Kidney epithelial cell (primary cell): ENCODE measurements around the gene GRM7. TPM values are rescaled to one million over a fixed set of nuclear protein-coding genes. Genes with fewer than 3 reads are reported as not detected.
A peak's percentile ranks its signal among the peaks of the same experiment; 100 is the strongest.

ENCODE experiments used
- DNase-seq: peaks from one replicate; pipeline ENCODE4 v3.0.0-alpha.2; 2010; ENCODE audit warnings: low read depth
- H3K27me3 ChIP-seq: 2 replicates; pipeline ENCODE4 v1.6.0; 2011; ENCODE audit warnings: low read length; ENCODE audit not compliant: control insufficient read depth, insufficient read depth
- H3K36me3 ChIP-seq: 2 replicates; pipeline ENCODE4 v1.5.1; 2011; ENCODE audit warnings: low read length; ENCODE audit not compliant: control insufficient read depth, insufficient read depth
- H3K4me3 ChIP-seq: 2 replicates; pipeline ENCODE4 v1.5.1; 2011; ENCODE audit warnings: low read depth, mild to moderate bottlenecking, control low read depth, low read length
- CTCF ChIP-seq: IDR thresholded peaks from 2 replicates; pipeline ENCODE4 v1.5.1; 2011; ENCODE audit warnings: mild to moderate bottlenecking, moderate library complexity, low read length, control low read depth, inconsistent platforms; ENCODE audit not compliant: insufficient read depth, poor library complexity, severe bottlenecking
- total RNA-seq: library from RNA; depleted of rRNA; stranded (reverse); fragments of >200 nt; gene quantifications from 2 replicates; pipeline ENCODE4 v1.2.3, GENCODE V29; 2015

GRM7 gene
- total RNA-seq, 1 donor from 2014 or later = 0.17 TPM

DNA sequence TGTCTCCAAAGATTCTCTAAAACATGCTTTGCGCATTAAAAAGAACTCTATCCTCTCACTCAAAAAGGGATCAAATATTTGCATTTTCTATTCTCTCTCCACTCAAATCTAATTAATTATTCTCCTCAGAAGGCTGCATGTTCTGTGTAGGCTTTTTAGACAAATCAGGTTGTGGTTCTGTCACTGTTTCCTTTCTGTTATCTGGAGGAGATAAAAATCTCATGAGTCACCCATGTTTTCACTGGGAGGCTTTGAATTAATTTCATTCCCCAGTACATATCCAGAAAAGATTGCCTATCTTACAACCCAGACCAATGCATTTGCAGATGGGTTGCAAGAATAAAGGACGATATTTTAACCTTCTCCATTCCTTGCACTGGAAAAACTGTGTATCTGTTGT is 446.5 kb downstream of the GRM7 start:
- no peak for TF ChIP-seq CTCF
- no peak overlapping the region for H3K4me3 ChIP-seq
- H3K27me3 ChIP-seq = no peaks in the 10 kb centered on the region
- H3K36me3 ChIP-seq = no peaks in the 10 kb centered on the region
- no peak for DNase-seq

GRCh38 chr3:7309641-7310102 is 448.8 kb downstream of the GRM7 start:
- no peak for TF ChIP-seq CTCF
- Histone ChIP-seq H3K4me3 (no peak overlapping the region), H3K36me3 (no peaks in the 10 kb centered on the region), H3K27me3 (no peaks in the 10 kb centered on the region)
- DNase-seq = peak; percentile 28

DNA sequence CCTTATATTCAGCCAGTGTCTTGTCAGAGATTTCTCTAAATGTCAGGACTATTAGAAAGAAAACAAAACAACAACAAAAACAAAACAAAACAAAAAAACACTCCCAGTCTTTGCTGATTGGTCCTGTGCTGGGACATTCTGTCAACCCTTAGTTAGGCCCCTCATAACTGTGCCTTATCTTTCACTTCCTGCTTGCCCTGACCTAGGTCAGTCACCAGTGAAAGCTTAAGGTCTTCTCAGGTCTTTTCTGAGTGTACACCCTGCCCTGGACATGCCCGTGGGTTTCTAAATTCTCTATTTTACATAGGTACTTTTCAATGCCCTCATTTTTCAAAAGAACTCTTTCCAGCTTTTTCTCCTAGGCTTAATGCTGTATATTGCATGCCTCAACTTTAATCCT is 454.1 kb downstream of the GRM7 start:
- Histone ChIP-seq H3K36me3 (no peaks in the 10 kb centered on the region), H3K27me3 (no peaks in the 10 kb centered on the region), H3K4me3 (no peak overlapping the region)
- no peak for DNase-seq
- TF ChIP-seq CTCF = no peak

DNA sequence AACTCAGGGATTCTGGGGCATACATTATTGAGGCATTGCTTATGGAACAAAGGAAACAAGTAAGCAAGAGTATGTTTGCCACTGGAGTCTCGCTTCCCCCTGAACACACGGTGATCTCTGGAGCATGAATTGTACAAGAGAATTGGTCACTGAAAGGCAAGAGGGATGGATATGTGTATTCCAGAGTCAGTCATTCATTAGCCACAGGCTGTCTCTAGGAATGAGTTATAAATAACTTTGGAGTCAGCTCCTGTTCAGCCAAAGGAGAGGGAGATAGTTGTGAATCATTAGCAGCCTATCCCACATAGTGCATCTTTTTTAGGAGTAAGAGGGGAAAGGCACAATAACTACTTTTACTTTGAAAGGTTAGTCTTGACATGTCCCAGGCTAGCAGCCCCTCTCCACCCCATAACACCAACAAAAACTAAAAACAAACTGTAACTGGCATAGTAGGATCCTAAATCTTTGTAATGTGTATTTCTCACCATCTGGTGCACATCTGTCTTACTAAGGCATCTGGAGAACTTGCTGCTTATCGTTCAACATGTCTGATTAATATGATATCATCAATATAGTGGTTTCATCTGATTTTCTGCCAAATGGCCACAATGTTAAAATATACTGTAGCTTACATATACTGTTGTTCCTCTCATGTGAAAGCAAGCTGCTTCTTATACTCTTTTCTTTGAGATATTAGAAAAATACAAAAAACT is 462.2 kb downstream of the GRM7 start:
- no peak for TF ChIP-seq CTCF
- Histone ChIP-seq H3K27me3 (no peaks in the 10 kb centered on the region), H3K4me3 (no peak overlapping the region), H3K36me3 (no peaks in the 10 kb centered on the region)
- peak; percentile 61 for DNase-seq

DNA sequence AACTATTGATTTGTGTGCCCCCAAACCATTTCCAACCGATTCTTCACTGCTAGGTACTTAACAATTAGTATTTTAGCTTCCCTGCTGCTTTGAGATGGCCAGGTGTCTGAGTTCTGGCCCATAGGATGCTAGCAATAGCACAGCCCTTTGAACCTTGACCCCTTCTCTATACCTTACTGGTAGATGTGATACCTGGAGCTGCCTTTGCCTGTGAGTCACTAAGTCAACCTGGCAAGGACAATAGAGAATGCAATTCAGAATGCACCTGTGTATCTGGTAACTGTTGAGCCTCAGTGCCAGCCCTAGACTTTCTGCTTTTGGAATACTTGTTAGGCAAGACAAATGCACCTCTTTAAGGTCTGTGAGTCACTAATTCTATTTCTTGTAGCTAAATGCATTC is 467.4 kb downstream of the GRM7 start:
- TF ChIP-seq CTCF = no peak
- H3K36me3 ChIP-seq = no peaks in the 10 kb centered on the region
- H3K4me3 ChIP-seq = no peak overlapping the region
- no peaks in the 10 kb centered on the region for H3K27me3 ChIP-seq
- no peak for DNase-seq

GRCh38 chr3:7332696-7333095 is 471.8 kb downstream of the GRM7 start:
- no peak for TF ChIP-seq CTCF
- Histone ChIP-seq H3K27me3 (no peaks in the 10 kb centered on the region), H3K36me3 (no peaks in the 10 kb centered on the region), H3K4me3 (no peak overlapping the region)
- no peak for DNase-seq
